GM19455 (cell line): Measurements from ENCODE around the gene WIPF2.
"Not testable (repeated sequence)": the region's sequence is repeated elsewhere in the genome, so short reads cannot be mapped to it uniquely, and the experiment has no call there.

Source experiments
- ATAC-seq: cut with Tn5 transposase; IDR thresholded peaks from one replicate; pipeline ENCODE4 v1.9.1; 2021; ENCODE audit not compliant: unreplicated experiment

The WIPF2 gene

DNA sequence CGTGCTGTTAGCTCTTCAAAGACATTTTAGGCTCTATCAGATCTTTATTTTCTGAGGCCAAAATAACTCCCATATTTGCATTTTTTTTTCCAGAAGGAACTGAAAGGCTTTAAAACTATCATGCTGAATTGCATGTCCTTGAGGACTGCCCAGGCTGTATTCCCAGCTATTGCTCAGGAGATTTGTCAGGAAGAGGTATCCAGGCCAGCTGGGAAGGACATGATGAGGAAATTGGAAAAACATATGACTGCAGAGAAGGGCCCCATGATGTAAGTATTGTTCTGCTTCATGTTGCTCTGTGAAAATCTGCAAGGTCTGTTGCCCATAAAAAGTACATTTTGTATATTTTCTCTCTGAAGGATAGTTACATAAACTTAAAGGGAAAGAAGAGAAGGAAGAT lies 74.3 kb downstream of the WIPF2 start:
- ATAC-seq, result no peak

DNA sequence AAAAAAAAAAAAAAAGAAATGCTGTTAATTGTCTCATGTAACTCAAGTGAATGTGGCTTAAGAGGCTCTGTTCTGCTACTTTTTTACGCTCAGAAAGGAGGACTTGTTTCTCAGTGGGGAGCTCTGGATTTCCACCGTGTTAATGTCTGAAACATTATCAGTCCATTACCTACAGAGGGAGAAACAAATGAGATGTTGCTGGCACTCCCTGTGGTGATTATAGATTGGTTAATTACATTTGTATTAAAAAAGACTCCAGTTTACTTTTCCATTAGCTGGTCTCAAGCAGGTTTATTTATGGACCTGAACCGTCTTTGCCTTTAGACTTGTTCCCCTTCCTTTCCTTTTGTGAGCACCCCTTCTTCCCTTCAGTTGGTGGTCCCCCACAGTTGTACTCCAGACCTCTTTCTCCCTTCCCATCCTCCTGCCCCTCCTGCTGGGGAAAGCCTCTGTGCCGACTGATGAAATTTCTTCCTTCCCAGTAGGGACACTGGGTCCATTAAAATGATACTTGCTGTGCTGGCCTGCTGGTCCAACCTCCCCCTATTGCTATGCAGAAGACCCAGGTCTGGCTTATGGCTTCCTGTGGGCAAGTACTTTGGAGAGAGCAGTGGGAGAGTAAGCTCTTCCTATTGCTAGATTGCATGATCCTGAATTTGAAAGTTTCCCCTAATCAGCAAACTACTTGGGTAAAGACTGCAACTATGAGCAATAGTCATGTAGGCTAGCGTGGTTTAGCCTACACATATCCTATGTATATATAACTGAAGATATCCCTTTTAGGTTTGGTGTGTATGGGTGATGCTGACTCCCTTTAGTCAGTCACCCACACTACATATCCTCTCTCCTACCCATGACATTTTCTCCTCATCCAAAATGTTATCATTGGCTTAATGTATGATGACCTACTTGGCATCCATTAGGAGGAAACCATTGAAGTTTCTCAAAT lies 76.7 kb downstream of the WIPF2 start:
- no peak for ATAC-seq

DNA sequence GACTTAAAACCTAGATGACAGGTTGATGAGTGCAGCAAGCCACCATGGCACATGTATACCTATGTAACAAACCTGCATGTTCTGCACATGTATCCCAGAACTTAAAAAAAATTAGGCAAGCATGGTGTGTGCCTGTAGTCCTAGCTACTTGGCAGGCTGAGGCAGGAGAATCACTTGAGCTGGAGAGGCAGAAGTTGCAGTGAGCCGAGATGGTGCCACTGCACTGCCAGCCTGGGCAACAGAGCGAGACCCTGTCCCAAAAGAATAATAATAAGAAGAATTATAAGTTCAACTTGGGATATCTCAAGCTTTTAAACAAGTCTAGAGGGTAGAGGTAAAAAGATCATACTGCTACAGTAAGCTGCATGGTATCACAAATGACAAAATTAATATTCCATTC lies 78.4 kb downstream of the WIPF2 start:
- no peak for ATAC-seq

DNA sequence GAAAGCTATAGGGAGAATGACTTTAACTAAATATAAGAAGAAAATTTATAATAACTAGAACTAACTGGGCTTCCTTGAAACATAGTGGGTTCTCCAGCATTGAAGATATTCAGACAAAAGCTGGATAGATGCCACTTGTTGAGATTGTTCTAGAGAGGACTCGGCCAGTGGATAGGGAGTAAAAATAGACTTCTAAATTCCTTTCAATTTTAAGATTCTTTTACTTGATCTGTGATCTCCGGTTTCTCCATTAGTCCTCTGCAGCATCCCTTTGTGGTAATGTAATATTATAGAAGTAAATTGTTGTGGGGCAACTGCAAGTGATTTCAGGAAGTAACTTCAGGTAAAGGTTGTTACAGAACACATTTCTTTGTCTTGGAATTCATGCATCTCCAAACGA lies 79.6 kb downstream of the WIPF2 start:
- no peak for ATAC-seq

DNA sequence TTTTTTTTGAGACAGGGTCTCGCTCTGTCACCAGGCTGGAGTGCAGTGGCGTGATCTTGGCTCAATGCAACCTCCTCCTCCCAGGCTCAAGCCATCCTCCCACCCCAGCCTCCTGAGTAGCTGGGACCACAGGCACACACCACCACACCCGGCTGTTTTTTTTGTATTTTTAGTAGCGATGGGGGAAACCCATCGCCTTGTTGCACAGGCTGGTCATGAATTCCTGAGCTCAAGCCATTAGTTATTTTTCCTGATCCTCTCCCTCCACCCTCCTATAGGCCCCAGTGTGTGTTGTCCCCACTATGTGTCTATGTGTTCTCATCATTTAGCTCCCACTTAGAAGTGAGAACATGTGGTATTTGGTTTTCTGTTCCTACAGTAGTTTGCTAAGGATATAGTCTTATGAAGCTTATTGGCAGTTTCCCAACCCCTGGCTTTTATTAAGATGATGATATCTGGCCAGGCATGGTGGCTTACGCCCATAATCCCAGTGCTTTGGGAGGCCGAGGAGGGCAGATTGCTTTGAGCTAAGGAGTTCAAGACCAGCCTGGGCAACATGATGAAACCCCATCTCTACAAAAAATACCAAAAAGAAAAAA lies 80.2 kb downstream of the WIPF2 start:
- not testable (repeated sequence) for ATAC-seq

DNA sequence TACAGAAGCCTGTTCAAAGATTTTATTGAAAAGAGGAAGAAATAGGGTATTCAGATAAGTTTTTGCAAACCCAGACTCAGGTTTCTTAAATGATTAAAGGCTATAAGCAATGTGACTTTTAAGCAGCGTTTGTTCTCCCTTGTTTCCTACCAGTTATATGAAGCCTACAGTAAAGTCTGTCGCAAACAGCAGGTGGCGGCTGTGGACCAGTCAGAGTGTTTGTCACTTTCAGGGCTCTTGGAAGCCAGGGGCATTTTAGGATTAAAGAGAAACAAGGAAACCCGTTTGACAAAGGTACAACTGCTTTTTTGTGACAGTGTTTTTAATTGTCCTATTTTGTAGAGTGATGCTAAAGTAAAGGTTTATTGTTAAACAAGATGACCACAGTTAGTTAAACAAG lies 82.2 kb downstream of the WIPF2 start:
- ATAC-seq, result no peak

DNA sequence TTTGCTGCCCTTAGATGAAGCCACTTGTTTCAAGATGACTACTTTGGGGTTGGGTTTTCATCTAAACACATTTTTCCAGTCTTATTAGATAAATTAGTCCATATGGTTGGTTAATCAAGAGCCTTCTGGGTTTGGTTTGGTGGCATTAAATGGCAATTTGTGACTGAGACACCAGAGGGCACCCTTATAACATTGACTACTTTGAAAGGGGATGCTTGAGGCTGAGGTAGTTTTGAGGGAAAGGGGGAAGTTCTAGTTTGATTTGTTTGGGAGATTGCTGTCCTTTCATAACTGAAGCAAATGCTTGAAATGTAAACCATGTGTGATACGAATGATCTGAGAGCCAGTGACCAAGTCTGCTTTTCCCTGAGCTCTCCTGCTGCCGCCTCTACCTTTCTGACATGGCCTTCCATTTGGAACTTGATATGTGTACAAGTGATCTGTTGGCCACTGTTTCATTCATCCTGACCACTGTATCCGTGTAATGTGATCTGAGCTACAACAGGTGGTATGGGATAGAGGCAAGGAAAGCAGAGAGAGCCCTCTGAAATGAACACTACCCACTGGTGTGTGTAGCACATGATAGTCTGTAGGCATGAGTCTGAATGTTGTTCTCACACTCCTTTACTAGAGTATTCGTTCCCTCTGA lies 84.0 kb downstream of the WIPF2 start:
- no peak for ATAC-seq

DNA sequence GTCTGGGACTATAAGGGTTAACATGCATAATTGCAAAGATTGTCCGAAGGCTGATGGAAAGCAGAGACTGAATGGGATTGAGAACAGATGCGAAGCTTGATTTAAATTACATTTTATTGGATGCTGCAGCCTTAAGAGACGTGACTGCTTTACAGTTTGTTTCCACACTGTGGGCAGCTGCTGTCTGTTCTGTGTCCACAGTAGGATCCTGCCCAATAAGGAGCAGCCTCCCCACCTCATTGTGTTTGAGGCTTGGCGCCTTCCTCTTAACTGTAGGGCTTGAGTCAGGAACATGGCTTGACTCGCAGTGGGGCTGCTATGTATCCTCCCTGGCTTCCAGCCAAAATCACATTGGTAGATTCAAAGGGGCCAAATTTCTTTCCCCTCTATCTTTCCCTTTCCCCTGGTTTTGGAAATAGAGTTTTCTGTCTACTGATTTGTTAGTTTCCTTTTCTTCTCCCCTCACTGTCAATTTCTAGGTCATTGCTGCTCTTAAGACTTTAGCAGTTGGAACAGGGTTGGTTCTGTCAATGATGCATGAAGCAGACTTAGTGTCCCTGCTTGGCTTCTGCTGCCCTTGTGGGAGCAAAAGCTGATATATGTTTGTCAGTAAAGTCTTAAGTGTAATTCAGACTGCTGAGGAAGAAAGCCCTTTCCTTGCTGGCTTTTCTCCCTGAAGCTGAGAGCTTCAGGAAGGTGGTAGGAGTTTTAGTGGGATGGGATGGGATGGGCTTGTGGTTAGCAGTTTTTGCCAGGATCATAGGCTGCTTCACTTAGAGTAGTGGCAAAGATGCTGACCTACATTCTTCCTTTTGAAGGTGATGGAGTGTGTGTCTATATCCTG lies 84.8 kb downstream of the WIPF2 start:
- ATAC-seq, result no peak

DNA sequence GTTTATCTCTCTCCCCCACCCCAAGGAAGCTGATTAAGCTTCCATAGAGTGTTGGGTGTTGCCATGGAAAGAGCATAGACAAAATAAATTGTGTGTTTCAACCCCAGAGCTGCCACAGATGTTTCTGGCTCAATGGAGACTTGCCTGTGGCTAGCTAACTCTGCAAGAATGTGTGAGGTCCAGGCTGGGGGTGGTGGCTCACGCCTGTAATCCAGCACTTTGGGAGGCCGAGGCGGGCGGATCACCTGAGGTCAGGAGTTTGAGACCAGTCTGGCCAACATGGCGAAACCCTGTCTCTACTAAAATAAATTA lies 85.4 kb downstream of the WIPF2 start:
- not testable (repeated sequence) for ATAC-seq

DNA sequence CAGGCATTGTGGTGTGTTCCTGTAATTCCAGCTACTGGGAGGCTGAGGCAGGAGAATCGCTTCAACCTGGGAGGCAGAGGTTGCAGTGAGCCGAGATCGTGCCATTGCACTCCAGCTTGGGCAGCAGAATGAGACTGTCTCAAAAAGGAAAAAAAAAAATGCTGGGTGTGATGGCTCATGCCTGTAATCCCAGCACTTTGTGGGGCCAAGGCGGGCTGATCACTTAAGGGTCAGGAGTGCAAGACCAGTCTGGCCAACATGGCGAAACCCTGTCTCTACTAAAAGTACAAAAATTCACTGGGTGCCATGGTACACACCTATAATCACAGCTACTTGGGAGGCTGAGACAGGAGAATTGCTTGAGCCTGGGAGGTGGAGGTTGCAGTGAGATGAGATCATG lies 85.8 kb downstream of the WIPF2 start:
- ATAC-seq, result not testable (repeated sequence)

DNA sequence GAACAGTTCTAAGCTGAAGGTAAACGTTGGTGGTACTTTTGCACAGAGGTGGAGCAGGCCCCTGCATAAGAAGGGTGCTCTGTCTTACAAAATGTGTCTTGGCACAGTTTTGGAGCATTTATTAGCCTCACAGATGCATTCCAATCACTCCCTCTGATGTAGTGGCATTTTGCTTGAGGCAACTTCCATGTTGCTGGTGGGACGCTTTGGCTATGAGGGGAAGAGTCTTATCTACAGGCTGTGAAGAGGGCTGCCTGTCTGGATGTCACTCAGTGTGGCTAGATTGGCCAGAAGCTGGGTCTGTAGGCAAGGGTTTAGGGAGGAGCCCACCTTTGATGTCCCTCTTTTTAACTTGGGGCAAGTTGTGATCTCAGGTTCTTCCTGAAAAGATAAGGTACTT lies 87.3 kb downstream of the WIPF2 start:
- no peak for ATAC-seq

DNA sequence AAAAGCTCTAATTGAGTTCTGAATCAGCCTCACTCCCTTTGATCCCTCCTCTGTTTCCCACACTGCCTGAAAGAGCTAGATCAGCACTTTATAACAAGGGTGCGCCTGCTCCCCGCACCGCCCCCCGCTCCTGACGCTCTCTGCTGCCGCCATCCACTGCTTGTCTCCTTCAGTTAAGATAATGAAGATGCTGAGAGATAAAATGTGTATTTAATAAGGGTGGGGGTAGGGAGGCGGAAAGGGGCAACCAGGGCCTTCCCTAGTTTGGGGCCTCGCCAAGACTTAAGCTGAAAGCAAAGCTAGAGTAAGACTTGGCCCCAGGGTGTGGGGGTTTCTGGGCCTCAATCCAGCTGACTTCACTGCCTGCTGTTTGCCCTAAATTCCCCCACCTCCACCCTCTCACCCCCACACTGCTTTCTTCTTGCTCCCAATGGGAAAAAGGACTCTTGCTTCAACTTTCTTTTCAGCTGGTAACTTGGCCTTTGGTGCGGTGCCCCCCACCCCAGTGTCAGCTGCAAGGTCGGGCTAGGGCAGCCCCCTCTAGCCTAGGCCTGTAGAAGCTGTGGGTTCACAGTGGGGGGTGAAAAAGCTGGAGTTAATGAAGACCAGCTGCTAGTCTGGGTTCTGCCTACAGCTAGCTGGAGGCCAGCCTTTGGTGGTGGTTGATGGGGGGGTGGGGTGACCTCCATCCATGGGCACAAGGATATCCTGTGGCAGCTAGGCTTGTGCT lies 88.1 kb downstream of the WIPF2 start:
- no peak for ATAC-seq

DNA sequence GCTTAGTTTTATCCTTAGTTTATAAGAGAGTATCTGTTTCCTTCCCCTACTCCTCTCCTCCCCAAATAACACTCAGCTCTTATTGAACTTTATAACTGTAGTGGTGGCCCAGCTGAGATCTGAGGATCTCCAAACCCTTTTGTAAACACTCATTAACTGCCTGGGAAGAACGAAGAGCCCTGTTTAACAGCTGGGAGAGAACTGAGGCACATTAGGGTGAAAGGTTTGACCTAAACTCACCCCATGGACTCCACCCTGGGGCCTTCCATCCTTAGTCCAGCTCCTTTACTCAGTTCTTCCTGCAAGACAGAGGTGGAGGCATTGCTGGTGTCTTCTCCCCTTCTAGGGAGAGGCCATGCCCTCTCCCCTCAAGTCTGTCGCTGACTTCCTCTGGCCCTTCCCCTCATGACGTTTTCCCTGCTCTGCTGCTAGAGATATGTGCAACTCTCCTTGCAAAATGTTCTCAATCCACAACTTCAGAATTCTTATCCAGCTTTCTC lies 88.7 kb downstream of the WIPF2 start:
- no peak for ATAC-seq

DNA sequence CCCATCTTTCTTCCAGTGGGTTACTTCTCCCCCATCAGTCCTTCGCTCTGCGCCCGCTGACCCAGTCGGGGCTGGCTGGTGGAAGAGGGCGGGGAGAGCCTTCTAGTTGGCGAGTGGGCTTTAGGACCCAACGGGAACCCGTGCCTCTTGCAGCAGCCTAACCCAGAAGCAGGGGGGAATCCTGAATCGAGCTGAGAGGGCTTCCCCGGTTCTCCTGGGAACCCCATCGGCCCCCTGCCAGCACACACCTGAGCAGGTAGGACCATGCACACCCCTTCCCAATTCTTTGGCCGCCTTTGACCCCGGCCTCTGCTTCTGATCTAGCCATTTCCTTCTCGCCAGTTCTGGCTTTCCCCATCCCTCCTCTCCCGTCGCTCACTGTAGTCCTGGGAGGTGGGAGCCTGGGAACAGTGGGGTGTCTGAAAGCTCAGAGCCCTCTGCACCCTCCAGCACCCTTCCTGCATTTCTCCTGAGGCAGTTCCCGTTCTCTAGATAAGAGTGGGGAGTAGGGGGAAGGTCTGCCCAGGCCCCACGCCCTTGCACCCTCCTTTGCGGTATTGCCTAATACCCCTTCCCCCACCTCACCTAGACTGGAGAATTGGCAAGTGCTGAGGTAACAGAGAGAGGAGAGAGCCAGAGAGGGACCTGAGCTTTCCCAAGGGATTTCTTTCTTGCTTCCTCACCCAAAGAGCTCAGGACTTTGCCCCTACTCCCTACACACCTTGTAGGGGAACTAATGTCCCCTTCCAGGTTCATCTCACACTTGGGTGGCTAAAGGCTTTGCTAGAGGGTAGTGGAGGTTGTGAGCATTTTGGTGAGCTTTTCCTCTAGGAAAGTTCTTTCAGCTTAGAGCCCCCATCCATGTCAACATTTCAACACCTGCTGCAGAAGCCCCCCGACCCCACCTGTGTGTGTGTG lies 90.2 kb downstream of the WIPF2 start, which contains the start of gene RARA:
RARA (plus strand) TSS at position 150 of the 918 bp plus-strand sequence. CDS start 22,039 bp downstream, outside the sequence.
- no peak for ATAC-seq

DNA sequence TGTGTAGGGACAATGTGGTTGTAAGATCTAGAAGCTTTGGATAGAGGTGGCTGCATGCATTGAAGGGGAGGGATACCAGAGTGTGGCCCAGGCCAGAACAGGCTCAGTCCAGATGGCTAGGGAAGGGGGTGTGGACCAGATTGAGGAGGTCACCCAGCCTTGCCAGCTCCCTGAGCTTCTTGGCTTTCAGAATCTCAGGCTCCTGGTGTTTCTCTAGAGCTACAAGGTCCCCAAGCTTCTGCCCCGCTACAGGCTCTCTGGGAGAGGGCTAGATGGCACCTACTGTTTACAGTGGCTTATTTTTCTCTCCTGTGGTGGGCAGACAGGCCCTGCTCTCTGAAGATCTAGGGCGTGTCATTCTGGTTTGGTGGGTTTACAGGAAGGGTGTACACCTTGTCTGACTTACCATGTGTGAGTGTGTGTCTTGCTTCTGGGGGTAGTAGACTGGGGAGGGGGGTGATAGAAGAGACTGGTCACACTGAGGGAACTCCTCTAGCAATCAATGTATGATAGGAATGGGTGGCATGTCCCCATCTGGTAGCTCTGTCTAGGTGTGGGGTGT lies 90.9 kb downstream of the WIPF2 start:
- no peak for ATAC-seq

DNA sequence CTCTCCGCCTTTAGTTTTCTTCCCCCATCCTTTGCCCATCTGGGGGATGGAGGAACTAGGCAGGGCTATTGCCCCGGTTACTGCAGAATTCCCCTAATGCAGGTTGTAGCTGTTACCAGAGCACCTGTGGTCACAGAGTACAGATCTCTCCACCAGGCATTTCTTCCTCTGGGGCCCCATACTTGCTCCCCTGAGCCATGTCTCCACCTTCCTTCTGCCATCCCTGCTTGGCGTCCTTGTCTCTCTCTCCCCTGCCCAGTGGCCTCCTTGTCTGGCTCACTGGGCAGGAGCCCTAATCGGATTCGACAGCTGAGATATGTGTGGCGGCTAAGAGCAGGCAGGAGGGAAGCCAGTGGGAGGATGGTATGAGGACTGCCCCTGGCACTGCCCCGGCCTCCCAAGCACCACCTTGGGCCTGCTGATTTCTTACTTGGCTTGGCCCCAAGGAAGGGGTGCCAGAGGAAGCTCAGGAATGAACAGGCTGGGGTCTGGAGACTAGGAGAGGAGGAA lies 91.8 kb downstream of the WIPF2 start:
- ATAC-seq, result no peak

DNA sequence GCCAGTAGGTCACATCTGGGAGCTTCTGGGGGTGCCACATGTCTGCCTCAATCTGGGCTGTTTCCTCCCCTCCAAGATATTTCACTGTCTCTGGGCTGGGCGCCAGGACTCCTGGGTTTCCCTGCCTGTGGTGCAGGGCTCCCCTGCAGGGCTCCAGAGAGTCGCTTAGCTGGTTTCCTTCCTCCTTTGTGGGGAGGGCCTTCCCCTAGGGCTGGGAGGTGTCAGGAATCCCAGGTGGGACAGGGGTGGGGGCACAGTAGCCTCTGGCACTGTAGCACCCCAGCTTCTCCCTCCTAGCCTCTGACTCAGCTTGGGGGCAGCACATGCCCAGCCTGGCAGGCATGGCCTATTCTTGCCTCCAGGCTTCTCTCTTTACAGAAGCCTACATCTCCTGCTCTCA lies 92.5 kb downstream of the WIPF2 start:
- no peak for ATAC-seq

DNA sequence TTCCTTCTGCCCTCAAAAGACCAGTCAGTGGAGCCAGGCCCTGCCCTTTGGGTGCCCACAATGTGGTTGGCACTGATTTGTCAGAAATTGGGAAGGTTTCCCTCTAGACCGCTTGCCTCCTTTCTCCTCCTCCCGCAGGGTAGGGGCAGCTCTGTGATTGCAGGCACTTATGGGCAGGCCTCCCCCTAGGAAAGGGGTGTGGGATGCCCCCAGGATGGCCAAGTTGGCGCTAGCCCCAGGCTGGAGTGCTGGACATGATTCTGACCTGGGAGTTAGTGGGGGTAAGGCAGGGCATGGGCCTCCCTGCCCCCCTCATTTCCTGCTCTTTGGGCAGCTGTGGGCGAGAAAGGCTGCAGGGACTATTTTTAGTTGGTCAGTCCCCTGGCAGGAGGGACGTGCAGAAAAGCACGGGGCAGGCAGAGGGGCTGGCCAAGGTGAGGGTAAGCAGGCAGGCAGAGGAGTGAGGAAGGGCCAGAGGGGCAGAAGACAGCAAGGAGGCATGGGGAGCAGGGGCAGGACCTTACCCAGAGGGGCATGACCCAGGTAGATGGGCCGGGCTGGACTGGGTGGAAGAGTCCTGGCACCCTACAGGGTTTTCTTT lies 93.1 kb downstream of the WIPF2 start:
- ATAC-seq, result no peak
